ENCODE results near the gene TRPC6.
A peak's percentile ranks its signal among the peaks of the same experiment; 100 is the strongest.
"Not testable (repeated sequence)": the region's sequence is repeated elsewhere in the genome, so short reads cannot be mapped to it uniquely, and the experiment has no call there.

The TRPC6 gene

DNA sequence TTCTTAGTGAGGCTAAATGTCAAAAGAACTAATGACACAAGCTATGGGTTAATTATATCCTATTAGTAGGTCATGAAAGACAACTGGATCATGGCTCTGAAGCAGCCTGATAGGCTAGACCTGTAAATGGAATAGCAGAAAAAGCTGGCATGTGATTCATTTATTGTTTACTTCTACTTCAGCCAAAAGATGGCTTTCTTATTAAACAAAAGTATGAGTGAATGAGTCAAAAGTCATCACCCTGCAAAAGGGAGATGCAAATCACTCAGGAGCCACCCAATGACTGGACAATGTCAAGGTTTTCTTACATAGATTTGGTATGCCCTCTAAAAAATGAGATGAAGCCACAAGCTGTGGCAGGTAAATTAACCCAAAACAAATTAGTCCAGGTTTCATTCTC, 138.0 kb downstream of the TRPC6 start:
- no peak for DNase-seq (ENCODE audit: low spot score)
- Histone ChIP-seq H3K4me3 (no peak overlapping the region), H3K27ac (no peak overlapping the region)
- TF ChIP-seq, protein P1, sequence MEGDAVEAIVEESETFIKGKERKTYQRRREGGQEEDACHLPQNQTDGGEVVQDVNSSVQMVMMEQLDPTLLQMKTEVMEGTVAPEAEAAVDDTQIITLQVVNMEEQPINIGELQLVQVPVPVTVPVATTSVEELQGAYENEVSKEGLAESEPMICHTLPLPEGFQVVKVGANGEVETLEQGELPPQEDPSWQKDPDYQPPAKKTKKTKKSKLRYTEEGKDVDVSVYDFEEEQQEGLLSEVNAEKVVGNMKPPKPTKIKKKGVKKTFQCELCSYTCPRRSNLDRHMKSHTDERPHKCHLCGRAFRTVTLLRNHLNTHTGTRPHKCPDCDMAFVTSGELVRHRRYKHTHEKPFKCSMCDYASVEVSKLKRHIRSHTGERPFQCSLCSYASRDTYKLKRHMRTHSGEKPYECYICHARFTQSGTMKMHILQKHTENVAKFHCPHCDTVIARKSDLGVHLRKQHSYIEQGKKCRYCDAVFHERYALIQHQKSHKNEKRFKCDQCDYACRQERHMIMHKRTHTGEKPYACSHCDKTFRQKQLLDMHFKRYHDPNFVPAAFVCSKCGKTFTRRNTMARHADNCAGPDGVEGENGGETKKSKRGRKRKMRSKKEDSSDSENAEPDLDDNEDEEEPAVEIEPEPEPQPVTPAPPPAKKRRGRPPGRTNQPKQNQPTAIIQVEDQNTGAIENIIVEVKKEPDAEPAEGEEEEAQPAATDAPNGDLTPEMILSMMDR (IDR thresholded peaks at IDR 0.05): no peak

DNA sequence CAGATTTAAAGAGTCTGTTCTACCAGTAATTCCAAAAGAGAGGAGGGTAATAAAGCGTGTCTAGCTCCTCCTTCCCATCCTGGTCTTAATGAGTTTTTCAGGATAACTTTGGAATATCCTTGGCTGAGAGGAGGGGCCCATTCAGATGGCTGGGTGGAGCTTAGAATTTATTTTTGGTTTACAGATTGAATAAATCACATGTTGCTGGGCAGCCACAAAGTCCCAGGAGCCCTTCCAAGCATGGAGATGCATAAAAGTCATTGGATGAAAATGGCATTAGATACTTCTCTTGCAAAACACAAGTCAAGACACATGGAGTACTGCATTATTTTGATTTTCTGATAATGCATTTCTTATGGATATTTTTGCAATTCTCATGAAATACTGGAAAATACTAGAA, 139.0 kb downstream of the TRPC6 start:
- H3K4me3 ChIP-seq: no peak overlapping the region

DNA sequence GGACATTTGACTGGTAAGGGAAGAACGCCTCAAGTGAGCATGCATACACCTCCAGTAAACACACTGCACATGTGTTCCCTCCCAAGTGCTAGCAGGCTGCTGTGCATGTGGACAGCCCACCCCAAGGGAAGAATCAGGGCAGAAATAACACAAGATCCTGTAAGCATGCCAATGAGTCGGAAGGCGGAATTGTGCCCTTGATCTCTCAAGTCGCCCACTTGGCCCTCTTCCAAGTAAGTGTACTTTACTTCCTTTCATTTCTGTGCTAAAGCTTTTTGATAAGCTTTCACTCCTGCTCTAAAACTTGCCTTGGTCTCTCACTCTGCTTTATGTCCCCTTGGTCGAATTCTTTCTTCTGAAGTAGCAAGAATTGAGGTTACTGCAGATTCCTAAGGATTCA, 139.6 kb downstream of the TRPC6 start:
- no peak overlapping the region for H3K4me3 ChIP-seq
- TF ChIP-seq, protein P1 (IDR thresholded peaks at IDR 0.05): no peak
- no peak for DNase-seq (ENCODE audit: low spot score)
- H3K27ac ChIP-seq: no peak overlapping the region

More for the DNA sequence above, 139.0 kb downstream of the TRPC6 start:
- H3K27ac ChIP-seq: no peak overlapping the region
- TF ChIP-seq, protein P1 (IDR thresholded peaks at IDR 0.05): no peak
- DNase-seq (ENCODE audit: low spot score): no peak

DNA sequence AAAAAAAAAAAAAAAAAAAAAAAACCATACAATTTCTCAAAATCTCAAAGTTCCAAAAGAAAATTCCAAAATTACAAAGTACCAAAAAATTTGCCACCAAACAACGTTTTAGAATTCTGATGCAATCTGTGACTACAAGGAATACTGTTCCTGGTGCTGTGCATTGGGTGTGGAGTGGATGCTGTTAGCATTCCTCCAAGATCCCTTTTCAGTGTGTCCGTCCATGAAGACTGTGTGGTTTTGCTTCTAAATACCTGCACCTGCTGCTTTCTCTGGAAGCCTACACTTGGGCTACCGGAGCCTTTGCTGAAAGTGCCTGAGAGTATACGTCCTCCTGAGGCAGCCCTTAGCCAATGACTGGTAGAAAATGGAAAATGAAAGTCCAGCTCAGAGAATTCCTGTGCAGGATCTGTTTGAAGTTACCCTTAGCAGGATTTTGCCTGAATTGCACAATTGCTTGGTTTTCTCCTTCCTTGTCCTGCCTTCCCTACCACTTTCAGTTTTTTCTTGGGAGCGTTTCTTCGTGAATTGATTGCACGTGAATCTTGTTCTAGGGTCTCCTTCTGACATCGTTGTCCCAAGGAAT, 140.8 kb downstream of the TRPC6 start:
- DNase-seq (ENCODE audit: low spot score): no peak
- TF ChIP-seq, protein P1 (IDR thresholded peaks at IDR 0.05): no peak
- Histone ChIP-seq H3K4me3 (no peak overlapping the region), H3K27ac (peak overlapping the region in 1 of 2 donors; percentile 26)

DNA sequence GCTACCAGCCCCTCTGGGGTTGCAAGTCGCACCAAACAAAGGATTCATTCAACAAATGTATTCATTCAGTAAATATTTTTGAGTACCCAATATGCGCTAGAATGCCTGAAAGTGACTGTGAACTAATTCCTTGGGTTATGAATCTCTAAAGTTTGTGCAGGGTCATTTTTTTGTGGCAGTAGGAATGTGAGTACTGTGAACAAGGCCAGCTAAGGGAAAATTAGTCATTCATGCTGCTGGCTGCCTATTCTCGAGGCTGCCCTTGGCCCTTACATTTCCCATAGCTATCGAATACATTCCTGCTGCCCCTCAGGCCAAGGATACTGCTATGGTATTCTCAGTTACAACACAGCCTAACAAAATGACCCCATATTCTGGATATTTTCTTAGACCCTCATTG, 141.6 kb downstream of the TRPC6 start:
- Histone ChIP-seq H3K4me3 (no peak overlapping the region), H3K27ac (peak overlapping the region; percentile 82 to 88)
- no peak for DNase-seq (ENCODE audit: low spot score)
- TF ChIP-seq, protein P1 (IDR thresholded peaks at IDR 0.05): no peak

DNA sequence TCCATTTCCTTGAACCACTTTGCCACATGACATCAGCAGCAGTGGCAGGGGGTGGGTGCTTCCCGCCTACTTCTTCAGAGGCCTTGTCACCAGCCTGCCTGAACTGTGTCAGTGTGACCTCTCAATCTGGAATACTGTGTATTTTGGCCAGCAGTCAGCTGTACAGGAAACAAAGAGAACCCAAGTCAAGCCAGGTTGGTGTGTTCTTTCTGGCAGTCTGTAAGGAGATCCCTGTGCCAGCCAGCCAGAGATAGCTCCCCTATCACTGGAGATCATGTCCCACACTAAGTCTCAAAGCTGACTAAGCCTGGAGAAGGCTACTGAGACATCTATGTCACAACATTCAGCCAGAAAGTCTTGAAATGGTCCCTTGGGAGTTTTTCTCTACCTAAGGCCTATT, 142.1 kb downstream of the TRPC6 start:
- peak overlapping the region; percentile 82 to 88 for H3K27ac ChIP-seq
- peak; percentile 82 for DNase-seq (ENCODE audit: low spot score)
- TF ChIP-seq, protein P1 (IDR thresholded peaks at IDR 0.05): no peak
- H3K4me3 ChIP-seq: no peak overlapping the region

DNA sequence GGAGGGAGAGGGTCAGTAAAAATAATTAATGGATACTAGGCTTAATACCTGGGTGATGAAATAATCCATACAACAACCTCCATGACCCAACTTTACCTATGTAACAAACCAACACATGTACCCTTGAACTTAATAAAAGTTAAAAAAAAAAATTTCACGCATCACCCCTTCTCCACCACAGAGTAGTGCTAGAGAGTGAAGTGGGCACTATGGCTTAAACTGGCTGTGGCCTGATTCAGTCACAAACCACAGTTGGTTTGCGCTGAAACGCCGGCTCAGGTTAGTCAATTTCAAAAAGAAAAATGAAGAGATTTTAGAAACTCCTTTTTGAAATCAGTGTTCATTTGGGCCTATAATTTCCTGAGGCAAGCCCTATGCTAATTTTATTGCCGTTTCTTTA, 144.3 kb downstream of the TRPC6 start:
- TF ChIP-seq, protein P1 (IDR thresholded peaks at IDR 0.05): no peak
- H3K27ac ChIP-seq: no peak overlapping the region
- no peak for DNase-seq (ENCODE audit: low spot score)
- no peak overlapping the region for H3K4me3 ChIP-seq

DNA sequence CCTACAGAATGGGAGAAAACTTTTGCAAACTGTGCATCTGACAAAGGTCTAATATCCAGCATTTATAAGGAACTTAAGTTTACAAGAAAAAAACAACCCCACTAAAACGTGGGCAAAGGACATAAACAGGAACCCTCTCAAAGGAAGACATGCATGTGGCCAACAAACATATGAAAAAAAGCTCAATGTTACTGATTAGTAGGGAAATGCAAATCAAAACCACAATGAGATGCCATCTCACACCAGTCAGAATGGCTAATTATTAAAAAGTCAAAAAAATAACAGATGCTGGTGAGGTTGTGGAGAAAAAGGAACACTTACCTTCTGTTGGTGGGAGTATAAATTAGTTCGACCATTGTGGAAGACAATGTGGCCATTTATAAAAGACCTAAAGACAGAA, 145.1 kb downstream of the TRPC6 start:
- H3K4me3 ChIP-seq; DNase-seq (ENCODE audit: low spot score); H3K27ac ChIP-seq: not testable (repeated sequence)
